Aorta (tissue), 5 donors: ENCODE measurements around the gene MAB21L3. TPM values are rescaled to one million over a fixed set of nuclear protein-coding genes. Genes with fewer than 3 reads are reported as not detected.

ENCODE experiments used
- ATAC-seq: fragments of 200-7000 bp; cut with Tn5 transposase; one replicate; pipeline ENCODE4 v1.9.1; 2022; ENCODE audit warnings: moderate library complexity; ENCODE audit not compliant: low FRiP score
- DNase-seq, 2 donors: peaks; one replicate each; pipeline ENCODE4 v3.0.0-alpha.2; 2020
- H3K27ac ChIP-seq, 2 donors: one replicate each; pipeline ENCODE4 v1.5.1; 2013; ENCODE audit warnings: low read length in 2 of 2, mild to moderate bottlenecking in 2 of 2, moderate library complexity in 2 of 2, control low read depth in 1 of 2, inconsistent platforms in 1 of 2, low read depth in 1 of 2
- H3K27me3 ChIP-seq, 2 donors: one replicate each; pipeline ENCODE4 v1.6.1; 2013; ENCODE audit warnings: control low read depth in 1 of 2, low read length in 1 of 2, mild to moderate bottlenecking in 1 of 2, moderate library complexity in 1 of 2; ENCODE audit not compliant: insufficient read depth in 2 of 2, control insufficient read depth in 1 of 2
- H3K36me3 ChIP-seq, 2 donors: one replicate each; pipeline ENCODE4 v1.6.1; 2013; ENCODE audit warnings: control low read depth in 1 of 2, low read length in 1 of 2, mild to moderate bottlenecking in 1 of 2; ENCODE audit not compliant: insufficient read depth in 2 of 2, control insufficient read depth in 1 of 2
- H3K4me1 ChIP-seq, 2 donors: one replicate each; pipeline ENCODE4 v1.6.1; 2013; ENCODE audit warnings: low read length in 2 of 2, control low read depth in 1 of 2, mild to moderate bottlenecking in 1 of 2, moderate library complexity in 1 of 2; ENCODE audit not compliant: insufficient read depth in 2 of 2, control insufficient read depth in 1 of 2
- H3K4me3 ChIP-seq, 2 donors: one replicate each; pipeline ENCODE4 v1.5.1; 2013; ENCODE audit warnings: low read length in 2 of 2, control low read depth in 1 of 2, mild to moderate bottlenecking in 1 of 2
- H3K9me3 ChIP-seq: one replicate; pipeline ENCODE4 v1.6.1; 2013; ENCODE audit warnings: mild to moderate bottlenecking, low read length; ENCODE audit not compliant: control insufficient read depth
- WGBS, 2 donors: extraction: QIAGEN DNeasy Blood & Tissue Kit; methylation state at CpG; one replicate each; pipeline ENCODE4 v1.1.7; 2013; 5-methylcytosine and 5-hydroxymethylcytosine counted together
- intact Hi-C, 2 donors: fragments of 100-400 bp; cut with DNase I; formaldehyde crosslinking; loops; one replicate each; pipeline versions ENCODE4 v1.14.2 to v1.15.0; 2022
- polyA plus RNA-seq, 2 donors: library from polyadenylated mRNA; stranded (reverse); fragments of 200-250 nt; gene quantifications; one replicate each; pipeline ENCODE4 v1.2.3, GENCODE V29; 2013
- total RNA-seq, 2 donors: library from RNA; stranded (reverse); fragmentation: NEBNext Ultra II Directional; extraction: Animal tissue kit (Norgen Biotek cat#: 25700); gene quantifications; one replicate each; pipeline ENCODE4 v1.2.1, GENCODE V29; 2021
- donor health status: healthy with polysubstance abuse.
- donor health status: Bipolar disorder and iron deficiency.
- donor health status: DM: no; HTN: no; CAD: no.
- donor health status: DM: no; HTN: no; CAD: no.
- donor health status: DM: yes; HTN: yes; CAD: no.

MAB21L3 gene
- total and polyA plus RNA-seq, 4 donors: 0.25 TPM; not detected in 3

GRCh38 chr1:116151739-116152576, 40.8 kb downstream of the MAB21L3 start:
- H3K4me3 ChIP-seq: peak overlapping the region in 1 of 2 donors; percentile 1
- 8 to 9% methylated on average over 44 to 46 of the region's 46 CpGs for WGBS, 2 donors
- no peaks in the 10 kb centered on the region for H3K4me1 ChIP-seq
- ATAC-seq (peak; percentile 96), DNase-seq (peak; percentile 85 to 90)
- no peaks in the 10 kb centered on the region for H3K36me3 ChIP-seq
- H3K9me3 ChIP-seq: peaks cover under 1% of the 10 kb centered on the region
- intact Hi-C loops: loop anchor here (1.0 to 5.0 kb wide), 3 partner anchors 15 to 335 kb away; no protein-coding TSS in a partner anchor
- H3K27me3 ChIP-seq: no peaks in the 10 kb centered on the region
- H3K27ac ChIP-seq: no peak overlapping the region

GRCh38 chr1:116152577-116152943, 41.4 kb downstream of the MAB21L3 start:
- WGBS, 2 donors: 70 to 83% methylated on average over 3 to 4 of the region's 4 CpGs
- ATAC-seq (no peak), DNase-seq (no peak)
- H3K4me3 ChIP-seq: peak overlapping the region in 1 of 2 donors; percentile 1
- H3K9me3 ChIP-seq: peaks cover 4% of the 10 kb centered on the region
- no peaks in the 10 kb centered on the region for H3K4me1 ChIP-seq
- no peaks in the 10 kb centered on the region for H3K36me3 ChIP-seq
- no peak overlapping the region for H3K27ac ChIP-seq
- no peaks in the 10 kb centered on the region for H3K27me3 ChIP-seq
- intact Hi-C loops: loop anchor here (1.0 to 5.0 kb wide), 3 partner anchors 15 to 335 kb away; no protein-coding TSS in a partner anchor

GRCh38 chr1:116152950-116153691, 41.9 kb downstream of the MAB21L3 start:
- no peak for ATAC-seq
- Histone ChIP-seq H3K36me3 (no peaks in the 10 kb centered on the region), H3K4me3 (no peak overlapping the region), H3K27me3 (no peaks in the 10 kb centered on the region), H3K27ac (no peak overlapping the region), H3K4me1 (no peaks in the 10 kb centered on the region), H3K9me3 (peaks cover 4% of the 10 kb centered on the region)
- WGBS, 2 donors: 96% methylated on average over 4 of the region's 4 CpGs
- no peak for DNase-seq
- intact Hi-C loops: loop anchor here (1.0 to 5.0 kb wide), 3 partner anchors 14 to 334 kb away; no protein-coding TSS in a partner anchor

GRCh38 chr1:116153692-116154031, 42.5 kb downstream of the MAB21L3 start:
- ATAC-seq: no peak
- no peaks in the 10 kb centered on the region for H3K27me3 ChIP-seq
- intact Hi-C loops: loop anchor here (5.0 kb wide), 2 partner anchors 204 to 334 kb away; no protein-coding TSS in a partner anchor

GRCh38 chr1:116154536-116154935, 43.3 kb downstream of the MAB21L3 start:
- intact Hi-C loops: loop anchor here (5.0 kb wide), 2 partner anchors 203 to 333 kb away; no protein-coding TSS in a partner anchor
- Histone ChIP-seq H3K4me1 (no peaks in the 10 kb centered on the region), H3K27me3 (no peaks in the 10 kb centered on the region), H3K4me3 (no peak overlapping the region), H3K36me3 (no peaks in the 10 kb centered on the region), H3K27ac (no peak overlapping the region), H3K9me3 (peaks cover 4% of the 10 kb centered on the region)
- DNase-seq: no peak
- no peak for ATAC-seq
- WGBS, 2 donors: 88 to 91% methylated on average over 4 of the region's 4 CpGs

More at GRCh38 chr1:116153692-116154031, 42.5 kb downstream of the MAB21L3 start:
- Histone ChIP-seq H3K4me1 (no peaks in the 10 kb centered on the region), H3K4me3 (no peak overlapping the region), H3K36me3 (no peaks in the 10 kb centered on the region), H3K9me3 (peaks cover 4% of the 10 kb centered on the region), H3K27ac (no peak overlapping the region)
- no peak for DNase-seq

GRCh38 chr1:116157096-116157495, 45.9 kb downstream of the MAB21L3 start:
- Histone ChIP-seq H3K27ac (no peak overlapping the region), H3K4me1 (no peaks in the 10 kb centered on the region), H3K36me3 (no peaks in the 10 kb centered on the region), H3K9me3 (peaks cover 4% of the 10 kb centered on the region), H3K4me3 (no peak overlapping the region), H3K27me3 (no peaks in the 10 kb centered on the region)
- WGBS, 2 donors: 95 to 96% methylated on average over 4 of the region's 4 CpGs
- intact Hi-C loops: no loop called here
- DNase-seq (no peak), ATAC-seq (no peak)

GRCh38 chr1:116159177-116159576, 48.0 kb downstream of the MAB21L3 start:
- Histone ChIP-seq H3K4me1 (no peaks in the 10 kb centered on the region), H3K27ac (no peak overlapping the region), H3K27me3 (no peaks in the 10 kb centered on the region), H3K4me3 (no peak overlapping the region), H3K36me3 (no peaks in the 10 kb centered on the region), H3K9me3 (peaks cover 4% of the 10 kb centered on the region)
- no peak for ATAC-seq
- 73 to 84% methylated on average over 1 of the region's 1 CpG for WGBS, 2 donors
- intact Hi-C loops: no loop called here
- no peak for DNase-seq

- ATAC-seq (no peak), DNase-seq (no peak)
- Histone ChIP-seq H3K27ac (no peak overlapping the region), H3K27me3 (no peaks in the 10 kb centered on the region), H3K4me1 (no peaks in the 10 kb centered on the region), H3K9me3 (peaks cover 4% of the 10 kb centered on the region), H3K4me3 (no peak overlapping the region), H3K36me3 (no peaks in the 10 kb centered on the region)
- WGBS, 2 donors: 64 to 66% methylated on average over 1 of the region's 1 CpG
- intact Hi-C loops: no loop called here
Measured at GRCh38 chr1:116159611-116160010, 48.4 kb downstream of the MAB21L3 start.
